ENCODE measurements around the gene PERM1.
"Not testable (repeated sequence)": the region's sequence is repeated elsewhere in the genome, so short reads cannot be mapped to it uniquely, and the experiment has no call there.

PERM1 gene

GRCh38 chr1:997993-998744 lies 16.3 kb upstream of the PERM1 start:
- DNase-seq = no peak

- DNase-seq = no peak
Observed at GRCh38 chr1:997713-997992, 15.8 kb upstream of the PERM1 start.

- no peak for DNase-seq
Observed at GRCh38 chr1:996851-997712, 15.2 kb upstream of the PERM1 start.

- DNase-seq = no peak
Observed at GRCh38 chr1:995665-996633, 14.1 kb upstream of the PERM1 start.

- not testable (repeated sequence) for DNase-seq
Observed at GRCh38 chr1:994546-994945, 12.7 kb upstream of the PERM1 start.

- DNase-seq = no peak
Observed at GRCh38 chr1:993379-993995, 11.6 kb upstream of the PERM1 start.

- DNase-seq = no peak
Observed at GRCh38 chr1:992362-992761, 10.5 kb upstream of the PERM1 start.

GRCh38 chr1:991895-992294 lies 10.0 kb upstream of the PERM1 start:
- DNase-seq = no peak

- not testable (repeated sequence) for DNase-seq
Observed at GRCh38 chr1:991275-991674, 9.4 kb upstream of the PERM1 start.

- DNase-seq = not testable (repeated sequence)
Observed at GRCh38 chr1:988061-988460, 6.2 kb upstream of the PERM1 start.

- DNase-seq = no peak
Observed at GRCh38 chr1:985126-985525, 3.2 kb upstream of the PERM1 start.

- no peak for DNase-seq
Observed at GRCh38 chr1:984476-984814, 2.6 kb upstream of the PERM1 start.

- no peak for DNase-seq
Observed at GRCh38 chr1:983798-984475, 2.0 kb upstream of the PERM1 start.

- no peak for DNase-seq
Observed at GRCh38 chr1:982765-983436, 1.0 kb upstream of the PERM1 start.

- no peak for DNase-seq
Observed at GRCh38 chr1:981491-981954, 370 bp downstream of the PERM1 start.

GRCh38 chr1:980602-981395 lies 1.1 kb downstream of the PERM1 start:
- no peak for DNase-seq

GRCh38 chr1:980137-980571 lies 1.7 kb downstream of the PERM1 start:
- no peak for DNase-seq

- no peak for DNase-seq
Observed at GRCh38 chr1:979744-980072, 2.2 kb downstream of the PERM1 start.

- no peak for DNase-seq
Observed at GRCh38 chr1:978835-979743, 2.8 kb downstream of the PERM1 start.
